H9 (cell line): ENCODE measurements around the gene ZBP1. TPM values are rescaled to one million over a fixed set of nuclear protein-coding genes. Genes with fewer than 3 reads are reported as not detected.

ENCODE experiments used
- DNase-seq: peaks from one replicate; pipeline ENCODE4 v3.0.0-alpha.2; 2017
- H2AFZ ChIP-seq: one replicate; pipeline ENCODE4 v1.6.1; 2013; ENCODE audit warnings: mild to moderate bottlenecking, low read length, control low read depth, moderate library complexity
- H2AK5ac ChIP-seq: 2 replicates; pipeline ENCODE4 v1.6.1; 2013; ENCODE audit warnings: low read length, control low read depth, mixed read lengths; ENCODE audit not compliant: insufficient read length
- H2BK120ac ChIP-seq: one replicate; pipeline ENCODE4 v1.6.1; 2013; ENCODE audit warnings: low read depth, mild to moderate bottlenecking, low read length, control low read depth, inconsistent platforms; ENCODE audit not compliant: poor library complexity, severe bottlenecking
- H2BK12ac ChIP-seq: 2 replicates; pipeline ENCODE4 v1.6.1; 2013; ENCODE audit warnings: low read length, control low read depth, mixed read lengths, low read depth; ENCODE audit not compliant: insufficient read length
- H2BK15ac ChIP-seq: 2 replicates; pipeline ENCODE4 v1.6.1; 2013; ENCODE audit warnings: low read depth, low read length, control low read depth
- H2BK20ac ChIP-seq: one replicate; pipeline ENCODE4 v1.6.1; 2013; ENCODE audit warnings: low read depth, mild to moderate bottlenecking, low read length, control low read depth, inconsistent platforms; ENCODE audit not compliant: poor library complexity, severe bottlenecking
- H2BK5ac ChIP-seq: 2 replicates; pipeline ENCODE4 v1.6.1; 2013; ENCODE audit warnings: low read length, control low read depth, mixed read lengths; ENCODE audit not compliant: insufficient read length
- H3K14ac ChIP-seq: 2 replicates; pipeline ENCODE4 v1.6.1; 2013; ENCODE audit warnings: low read length, control low read depth; ENCODE audit not compliant: insufficient read depth
- H3K18ac ChIP-seq: 2 replicates; pipeline ENCODE4 v1.6.1; 2013; ENCODE audit warnings: low read depth, mild to moderate bottlenecking, mixed read lengths, low read length, control low read depth; ENCODE audit not compliant: insufficient read length
- H3K23ac ChIP-seq: 2 replicates; pipeline ENCODE4 v1.6.1; 2013; ENCODE audit warnings: low read length, control low read depth, mixed read lengths, low read depth; ENCODE audit not compliant: insufficient read length
- H3K23me2 ChIP-seq: 2 replicates; pipeline ENCODE4 v1.6.1; 2013; ENCODE audit warnings: low read depth, mild to moderate bottlenecking, mixed read lengths, low read length, control low read depth; ENCODE audit not compliant: insufficient read length, poor library complexity, severe bottlenecking
- H3K27ac ChIP-seq: 2 replicates; pipeline ENCODE4 v1.5.1; 2013; ENCODE audit warnings: low read length, control low read depth, mixed read lengths, low read depth; ENCODE audit not compliant: insufficient read length
- H3K27me3 ChIP-seq: 2 replicates; pipeline ENCODE4 v1.6.1; 2013; ENCODE audit warnings: low read length, control low read depth, inconsistent platforms; ENCODE audit not compliant: insufficient read depth
- H3K4ac ChIP-seq: 2 replicates; pipeline ENCODE4 v1.6.1; 2013; ENCODE audit warnings: low read depth, mild to moderate bottlenecking, control low read depth, inconsistent platforms, low read length, moderate library complexity
- H3K4me1 ChIP-seq: 2 replicates; pipeline ENCODE4 v1.6.1; 2013; ENCODE audit warnings: low read length, control low read depth, inconsistent platforms; ENCODE audit not compliant: insufficient read depth
- H3K4me2 ChIP-seq: 2 replicates; pipeline ENCODE4 v1.6.1; 2013; ENCODE audit warnings: low read length, control low read depth, mixed read lengths; ENCODE audit not compliant: insufficient read length, insufficient read depth
- H3K56ac ChIP-seq: 2 replicates; pipeline ENCODE4 v1.6.1; 2013; ENCODE audit warnings: low read depth, mild to moderate bottlenecking, mixed read lengths, low read length, control low read depth; ENCODE audit not compliant: insufficient read length
- H3K79me1 ChIP-seq: 2 replicates; pipeline ENCODE4 v1.6.1; 2013; ENCODE audit warnings: low read depth, mild to moderate bottlenecking, moderate library complexity, low read length, control low read depth, inconsistent platforms; ENCODE audit not compliant: insufficient read depth, poor library complexity, severe bottlenecking
- H3K79me2 ChIP-seq: 2 replicates; pipeline ENCODE4 v1.6.1; 2013; ENCODE audit warnings: low read length, control low read depth, inconsistent platforms; ENCODE audit not compliant: insufficient read depth
- H3K9ac ChIP-seq: 2 replicates; pipeline ENCODE4 v1.6.1; 2013; ENCODE audit warnings: low read length, control low read depth, mixed read lengths; ENCODE audit not compliant: insufficient read length; ENCODE audit errors: extremely low read depth
- H3K9me3 ChIP-seq: one replicate; pipeline ENCODE4 v1.6.1; 2013; ENCODE audit warnings: low read depth, low read length, inconsistent platforms; ENCODE audit not compliant: control insufficient read depth
- H3T11ph ChIP-seq: one replicate; pipeline ENCODE4 v1.6.1; 2013; ENCODE audit warnings: mild to moderate bottlenecking, low read length, control low read depth, inconsistent platforms
- H4K20me1 ChIP-seq: one replicate; pipeline ENCODE4 v1.6.1; 2013; ENCODE audit not compliant: control insufficient read depth, insufficient read length, insufficient read depth
- H4K5ac ChIP-seq: 2 replicates; pipeline ENCODE4 v1.6.1; 2013; ENCODE audit warnings: low read depth, mild to moderate bottlenecking, mixed read lengths, low read length, control low read depth; ENCODE audit not compliant: insufficient read length
- H4K8ac ChIP-seq: replicated peaks from 2 replicates; pipeline ENCODE4 v1.6.1; 2013; ENCODE audit warnings: low read length, control low read depth, mixed read lengths, low read depth; ENCODE audit not compliant: insufficient read length
- H4K91ac ChIP-seq: 2 replicates; pipeline ENCODE4 v1.6.1; 2013; ENCODE audit warnings: low read depth, mild to moderate bottlenecking, moderate library complexity, mixed read lengths, low read length, control low read depth; ENCODE audit not compliant: insufficient read length
- H3K27ac Mint-ChIP-seq, 3 experiments: 2 replicates in 2 of 3; 3 replicates in 1 of 3; pipeline ENCODE4 v1.8.0; 2020 to 2021; ENCODE audit warnings: mixed read lengths in 3 of 3, mild to moderate bottlenecking in 1 of 3, moderate library complexity in 1 of 3
- H3K27me3 Mint-ChIP-seq: 2 replicates; pipeline ENCODE4 v1.8.0; 2021; ENCODE audit warnings: low read depth, mild to moderate bottlenecking, moderate library complexity, mixed read lengths
- H3K36me3 Mint-ChIP-seq, 3 experiments: 2 replicates in 2 of 3; 3 replicates in 1 of 3; pipeline ENCODE4 v1.8.0; 2020 to 2021; ENCODE audit warnings: low read depth in 3 of 3, mixed read lengths in 3 of 3; ENCODE audit not compliant: insufficient read depth in 1 of 3
- H3K4me1 Mint-ChIP-seq, 2 experiments: 2 replicates each; pipeline ENCODE4 v1.8.0; 2020; ENCODE audit warnings: mixed read lengths in 2 of 2
- H3K4me3 Mint-ChIP-seq, 2 experiments: 2 replicates in 1 of 2; 3 replicates in 1 of 2; pipeline ENCODE4 v1.8.0; 2020 to 2021; ENCODE audit warnings: mild to moderate bottlenecking in 2 of 2, mixed read lengths in 2 of 2, moderate library complexity in 1 of 2
- H3K9me3 Mint-ChIP-seq, 2 experiments: 2 replicates in 1 of 2; 3 replicates in 1 of 2; pipeline ENCODE4 v1.8.0; 2020; ENCODE audit warnings: mild to moderate bottlenecking in 2 of 2, mixed read lengths in 2 of 2, moderate library complexity in 1 of 2
- CTCF ChIP-seq: fragments of 200-600 bp; sonication (generic); conservative IDR thresholded peaks from 3 replicates; pipeline ENCODE4 v1.8.0; 2021; ENCODE audit warnings: antibody characterized with exemption, mild to moderate bottlenecking
- WGBS: extraction: QIAGEN DNeasy Blood & Tissue Kit; methylation state at CpG from one replicate; pipeline ENCODE4 v1.1.7; 2013; ENCODE audit warnings: missing lambda C conversion rate, low lambda C conversion rate, mixed read lengths; ENCODE audit not compliant: insufficient read length; ENCODE audit errors: extremely low coverage; 5-methylcytosine and 5-hydroxymethylcytosine counted together
- total RNA-seq: library from RNA; stranded (reverse); gene quantifications from 2 replicates; pipeline ENCODE4 v1.2.1, GENCODE V29; 2021

The ZBP1 gene
- total RNA-seq, 1 experiment from 2014 or later, result not detected

GRCh38 chr20:57617079-57617795, 3.0 kb downstream of the ZBP1 start:
- H2BK12ac ChIP-seq, result no peak overlapping the region
- H3K27me3 ChIP-seq, result no peaks in the 10 kb centered on the region
- no peak overlapping the region for H3T11ph ChIP-seq
- H3K14ac ChIP-seq, result no peak overlapping the region
- H2BK20ac ChIP-seq, result no peak overlapping the region
- no peaks in the 10 kb centered on the region for H3K4me1 Mint-ChIP-seq
- no peaks in the 10 kb centered on the region for H3K79me2 ChIP-seq
- H4K20me1 ChIP-seq, result no peaks in the 10 kb centered on the region
- H3K23ac ChIP-seq, result no peak overlapping the region
- H3K27ac ChIP-seq, result no peak overlapping the region
- H2BK15ac ChIP-seq, result no peak overlapping the region
- H3K4ac ChIP-seq, result no peak overlapping the region
- no peak overlapping the region for H3K27ac Mint-ChIP-seq
- no peak overlapping the region for H3K18ac ChIP-seq
- no peak overlapping the region for H2BK5ac ChIP-seq
- no peak for TF ChIP-seq CTCF
- H3K36me3 Mint-ChIP-seq, result no peaks in the 10 kb centered on the region
- no peak overlapping the region for H3K4me2 ChIP-seq
- no peak overlapping the region for H4K91ac ChIP-seq
- no peak overlapping the region for H3K9ac ChIP-seq
- DNase-seq, result no peak
- H3K56ac ChIP-seq, result no peak overlapping the region
- H3K4me3 Mint-ChIP-seq, result no peak overlapping the region; a peak in 1 of 5 replicates
- H3K4me1 ChIP-seq, result no peaks in the 10 kb centered on the region
- H3K27me3 Mint-ChIP-seq, result peaks cover 9% of the 10 kb centered on the region
- no peak overlapping the region for H2AFZ ChIP-seq
- no peaks in the 10 kb centered on the region for H3K23me2 ChIP-seq
- no peaks in the 10 kb centered on the region for H3K9me3 ChIP-seq
- WGBS, result no CpG with 5 or more reads among the region's 6 CpGs
- H4K8ac ChIP-seq, result no peak overlapping the region
- no peak overlapping the region for H4K5ac ChIP-seq
- H3K9me3 Mint-ChIP-seq, result no peaks in the 10 kb centered on the region
- H2AK5ac ChIP-seq, result no peak overlapping the region
- no peaks in the 10 kb centered on the region for H3K79me1 ChIP-seq
- H2BK120ac ChIP-seq, result no peak overlapping the region
